SKM-1 (cell line): ENCODE measurements around the gene POLR3K.
A peak's percentile ranks its signal among the peaks of the same experiment; 100 is the strongest.

Source experiments
- DNase-seq: peaks from one replicate; lab custom pipeline; 2025; ENCODE audit not compliant: unreplicated experiment; lab: John Stamatoyannopoulos, UW

POLR3K gene

GRCh38 chr16:53346-54236, at the start of gene POLR3K, which contains the start of gene SNRNP25:
Gene POLR3K, minus strand, starts transcription at chr16:53608. Its CDS starts 22 bp downstream, at chr16:53586.
Gene SNRNP25, plus strand, starts transcription at chr16:53828. Its CDS starts 189 bp downstream, at chr16:54017.
- peak; percentile 99 for DNase-seq

- no peak for DNase-seq
Measured at GRCh38 chr16:102060-102855, 48.9 kb upstream of the POLR3K start.

- no peak for DNase-seq
Measured at GRCh38 chr16:101586-101985, 48.2 kb upstream of the POLR3K start.

DNA sequence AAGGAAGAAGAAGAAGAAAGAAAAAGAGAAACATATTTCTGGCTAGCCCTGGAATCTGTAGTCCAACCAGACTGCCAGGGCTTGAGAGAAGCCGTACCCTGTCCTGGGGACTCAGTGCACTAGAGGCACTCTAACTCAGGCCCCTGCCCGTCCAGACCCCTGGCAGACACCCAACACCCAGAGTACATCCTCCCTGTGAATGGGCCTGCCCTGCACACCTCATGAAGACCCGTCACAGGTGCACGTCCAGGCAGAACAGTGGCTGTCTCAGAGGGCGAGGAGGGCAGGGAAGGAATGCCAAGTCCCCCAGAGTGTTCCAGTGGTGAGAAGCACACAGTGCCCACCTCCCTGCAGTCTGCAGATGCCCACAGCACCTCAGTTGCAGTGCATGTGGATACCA, 47.6 kb upstream of the POLR3K start:
- DNase-seq, result no peak

GRCh38 chr16:97822-98221, 44.4 kb upstream of the POLR3K start:
- no peak for DNase-seq

GRCh38 chr16:96935-97381, 43.5 kb upstream of the POLR3K start:
- DNase-seq, result peak; percentile 86

- no peak for DNase-seq
Measured at GRCh38 chr16:94918-95265, 41.5 kb upstream of the POLR3K start.

GRCh38 chr16:92431-93339, 39.3 kb upstream of the POLR3K start:
- no peak for DNase-seq

DNA sequence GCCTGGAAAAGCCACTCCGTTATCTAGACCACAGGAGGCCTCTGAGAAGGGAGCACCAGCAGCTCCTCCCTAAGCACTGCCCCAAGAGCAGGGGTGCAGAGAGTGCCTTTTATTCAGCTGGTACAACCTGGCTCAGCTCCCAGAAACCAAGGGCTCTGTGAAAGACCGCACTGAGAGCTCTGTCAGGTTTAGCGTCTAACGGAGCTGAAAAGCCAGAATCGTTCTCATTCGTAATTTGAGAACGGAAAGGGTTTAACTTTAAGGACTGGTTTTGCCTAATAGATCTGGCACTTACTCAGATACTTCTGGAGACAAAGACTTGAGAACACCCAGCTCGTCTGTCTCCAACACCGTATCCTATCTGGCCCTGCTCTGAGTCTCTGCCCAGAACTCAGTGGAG, 38.1 kb upstream of the POLR3K start:
- no peak for DNase-seq

GRCh38 chr16:89391-90302, 36.2 kb upstream of the POLR3K start:
- DNase-seq, result no peak

DNA sequence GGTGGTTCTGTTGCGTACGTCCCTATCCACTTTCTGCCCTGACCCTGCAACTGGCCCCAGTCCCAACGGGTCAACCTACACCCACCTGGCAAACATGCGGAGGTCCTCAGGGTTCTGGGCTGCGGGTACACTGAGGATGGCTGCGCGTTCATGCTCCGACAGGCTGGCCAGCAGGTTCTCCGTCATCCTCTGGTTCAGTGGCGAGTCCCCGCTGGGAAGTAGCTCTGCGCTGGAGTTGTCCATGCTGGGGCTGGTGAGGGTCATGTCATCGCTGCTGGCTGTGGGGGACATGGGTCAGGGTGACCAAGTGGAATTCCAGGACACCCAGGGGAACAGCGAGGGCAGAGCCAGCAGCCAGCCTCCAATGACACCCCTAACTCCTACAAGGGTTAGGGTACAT, 35.2 kb upstream of the POLR3K start:
- no peak for DNase-seq

DNA sequence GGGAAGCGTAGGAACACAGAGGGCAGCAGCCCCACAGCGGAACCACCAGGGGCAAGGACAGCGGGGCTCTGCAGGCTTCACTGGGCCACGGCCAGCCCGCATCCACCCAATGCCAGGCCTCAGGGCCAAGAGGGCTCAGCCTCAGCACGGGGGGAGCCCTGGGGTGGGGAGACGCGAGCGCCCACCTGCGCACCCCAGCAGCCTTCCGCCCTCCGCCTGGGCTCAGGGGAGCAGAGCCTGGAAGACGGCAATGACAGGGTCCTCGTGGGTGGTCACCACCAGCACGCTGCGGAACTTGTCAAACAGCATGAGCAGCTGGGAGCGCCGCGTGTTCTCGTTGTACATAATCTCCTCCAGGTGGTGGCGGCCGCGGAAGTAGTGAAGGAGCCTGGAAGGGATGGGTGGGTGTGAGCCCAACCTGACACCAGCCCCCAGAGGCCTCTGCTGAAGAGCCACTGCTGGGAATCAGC, 33.1 kb upstream of the POLR3K start:
- DNase-seq, result no peak

DNA sequence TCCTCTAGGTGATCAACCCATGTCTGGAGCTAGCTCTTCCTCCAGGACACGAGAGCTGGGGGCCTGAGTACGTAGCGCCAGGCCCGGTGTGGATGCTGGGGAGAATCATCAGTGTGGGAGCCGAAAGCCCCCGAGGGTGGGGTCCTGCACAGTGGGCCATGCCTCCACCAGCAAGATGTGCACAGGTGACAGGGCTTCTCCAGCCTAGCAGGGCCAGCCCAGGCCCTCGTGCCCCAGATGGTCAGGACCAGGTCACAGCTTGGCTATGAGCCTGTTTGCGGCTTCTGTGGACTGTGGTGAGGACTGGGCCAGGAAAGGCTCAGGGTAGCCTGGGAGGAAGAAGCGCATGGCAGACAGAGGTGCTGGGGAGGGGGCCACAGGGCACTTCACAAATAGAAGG, 32.5 kb upstream of the POLR3K start:
- no peak for DNase-seq

- DNase-seq, result no peak
Measured at GRCh38 chr16:85407-85782, 32.0 kb upstream of the POLR3K start.

DNA sequence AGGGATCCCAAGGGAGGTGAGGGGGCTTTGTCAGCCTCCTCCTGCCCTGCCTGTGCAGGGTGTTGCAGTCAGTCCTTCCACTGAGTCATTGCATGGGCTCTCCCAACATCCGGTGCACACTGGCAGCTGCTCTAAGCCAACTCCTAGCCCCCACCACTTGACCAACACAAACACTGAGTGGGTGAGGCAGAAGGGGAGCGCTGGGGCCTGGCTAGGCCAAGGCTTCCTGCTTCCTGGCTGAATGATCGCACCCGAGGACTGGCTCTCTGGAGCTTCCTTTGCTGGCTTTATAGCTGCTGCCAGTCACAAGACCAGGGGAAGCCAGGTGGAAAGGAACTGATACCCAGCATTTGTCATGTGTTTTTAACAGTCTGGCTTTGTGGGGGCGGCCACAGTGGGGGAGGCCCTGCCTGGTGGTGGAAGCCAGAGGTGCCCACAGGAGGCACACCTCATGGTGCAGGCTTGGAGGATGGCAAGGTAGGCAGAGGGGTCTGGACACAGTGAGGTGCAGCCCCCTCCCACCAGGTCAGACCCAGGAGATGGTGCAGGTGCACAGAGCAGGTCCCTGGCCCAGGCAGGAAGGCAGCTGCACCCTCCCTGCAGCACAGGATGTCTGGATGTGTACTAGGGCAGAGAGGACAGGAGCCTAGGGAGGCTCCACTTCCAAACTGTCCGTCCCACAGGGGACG, 31.5 kb upstream of the POLR3K start:
- no peak for DNase-seq

DNA sequence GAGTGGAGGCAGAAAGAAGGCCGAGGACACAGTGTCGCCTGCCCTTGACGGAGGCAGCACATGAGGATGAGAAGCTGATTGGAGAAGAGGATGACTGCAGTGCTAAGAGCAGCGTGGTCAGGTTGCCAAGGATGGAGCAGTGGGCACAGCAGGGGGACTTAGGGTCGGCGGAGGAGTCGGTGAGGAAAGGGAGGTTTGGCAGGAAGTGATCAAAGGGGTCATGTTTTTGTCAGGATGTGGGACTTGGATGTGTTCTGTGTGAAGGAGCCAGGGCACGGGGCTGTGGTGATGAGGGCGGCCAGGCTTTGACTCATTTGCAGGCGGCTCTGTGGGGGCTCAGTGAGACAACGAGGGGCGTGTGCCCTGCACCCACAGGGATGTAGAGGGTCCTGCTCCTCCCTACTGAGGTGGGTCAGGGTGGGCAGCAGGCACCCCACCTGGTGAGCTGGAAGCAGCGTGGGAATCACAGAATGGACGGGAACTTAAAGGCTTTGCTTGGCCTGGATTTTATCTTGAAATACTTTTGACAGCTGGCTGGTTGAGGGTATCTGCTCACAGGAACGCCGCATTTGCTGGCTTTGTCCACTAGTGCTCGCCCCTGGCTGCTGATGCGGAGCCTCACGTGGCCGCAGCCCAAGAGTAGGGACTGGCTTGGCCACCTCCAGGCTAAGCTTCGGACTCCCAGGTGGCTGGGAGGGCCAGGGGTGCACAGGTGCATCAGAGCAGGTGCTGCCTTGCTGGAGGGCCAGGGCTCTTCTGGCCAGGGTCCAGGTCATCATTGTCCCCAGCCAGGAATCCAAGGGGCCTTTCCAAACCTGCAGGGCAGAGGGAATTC, 30.6 kb upstream of the POLR3K start:
- no peak for DNase-seq

DNA sequence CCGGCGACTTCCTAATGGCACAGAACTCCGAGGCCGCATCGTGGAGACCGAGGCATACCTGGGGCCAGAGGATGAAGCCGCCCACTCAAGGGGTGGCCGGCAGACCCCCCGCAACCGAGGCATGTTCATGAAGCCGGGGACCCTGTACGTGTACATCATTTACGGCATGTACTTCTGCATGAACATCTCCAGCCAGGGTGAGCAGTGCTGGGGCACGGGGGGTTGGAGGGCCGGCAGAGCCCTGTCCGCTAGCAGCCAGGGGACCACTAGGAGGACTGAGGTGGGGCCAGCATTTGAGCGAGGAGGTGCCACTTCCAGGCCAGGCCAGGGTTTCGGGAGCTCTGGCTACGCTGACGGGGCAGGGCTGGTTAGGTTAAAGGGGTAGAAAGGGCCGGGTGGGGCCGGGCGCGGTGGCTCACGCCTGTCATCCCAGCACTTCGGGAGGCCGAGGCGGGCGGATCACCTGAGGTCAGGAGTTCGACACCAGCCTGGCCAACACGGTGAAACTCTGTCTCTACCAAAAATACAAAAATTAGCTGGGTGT, 29.7 kb upstream of the POLR3K start:
- DNase-seq, result no peak
